Testis (tissue), 2 donors: Measurements from ENCODE around the gene LSR.

ENCODE experiments used
- CTCF ChIP-seq, 3 experiments: fragments of 450-650 bp in 2 of 3; fragments of 200-600 bp in 1 of 3; sonication (generic) in 1 of 3; IDR thresholded peaks; one replicate each; pipeline ENCODE4 v1.5.1; 2016 to 2019; ENCODE audit warnings: antibody characterized with exemption in 3 of 3, mild to moderate bottlenecking in 2 of 3, moderate library complexity in 1 of 3
- POLR2A ChIP-seq: fragments of 450-650 bp; IDR thresholded peaks from one replicate; pipeline ENCODE4 v1.6.1; 2017; ENCODE audit warnings: antibody characterized with exemption, mild to moderate bottlenecking, moderate library complexity

- TF ChIP-seq CTCF (IDR thresholded peaks at IDR 0.05) (no peak), POLR2A (no peak)
These were observed 24.8 kb upstream of the LSR start for GRCh38 chr19:35223862-35224505.
